ENCODE data around the gene CFAP45.

Gene CFAP45

GRCh38 chr1:159924791-159925718, 25.1 kb upstream of the CFAP45 start, which contains the start of gene TAGLN2:
Gene TAGLN2 (minus strand): TSS chr1:159925507. CDS start chr1:159920509, 4,998 bp downstream.
- peak within 1 kb of the TSS; percentile 68 to 100 (median 86) for H3K4me3 ChIP-seq
- peak within 1 kb of the TSS; percentile 89 to 100 (median 99) for H3K27ac ChIP-seq

DNA sequence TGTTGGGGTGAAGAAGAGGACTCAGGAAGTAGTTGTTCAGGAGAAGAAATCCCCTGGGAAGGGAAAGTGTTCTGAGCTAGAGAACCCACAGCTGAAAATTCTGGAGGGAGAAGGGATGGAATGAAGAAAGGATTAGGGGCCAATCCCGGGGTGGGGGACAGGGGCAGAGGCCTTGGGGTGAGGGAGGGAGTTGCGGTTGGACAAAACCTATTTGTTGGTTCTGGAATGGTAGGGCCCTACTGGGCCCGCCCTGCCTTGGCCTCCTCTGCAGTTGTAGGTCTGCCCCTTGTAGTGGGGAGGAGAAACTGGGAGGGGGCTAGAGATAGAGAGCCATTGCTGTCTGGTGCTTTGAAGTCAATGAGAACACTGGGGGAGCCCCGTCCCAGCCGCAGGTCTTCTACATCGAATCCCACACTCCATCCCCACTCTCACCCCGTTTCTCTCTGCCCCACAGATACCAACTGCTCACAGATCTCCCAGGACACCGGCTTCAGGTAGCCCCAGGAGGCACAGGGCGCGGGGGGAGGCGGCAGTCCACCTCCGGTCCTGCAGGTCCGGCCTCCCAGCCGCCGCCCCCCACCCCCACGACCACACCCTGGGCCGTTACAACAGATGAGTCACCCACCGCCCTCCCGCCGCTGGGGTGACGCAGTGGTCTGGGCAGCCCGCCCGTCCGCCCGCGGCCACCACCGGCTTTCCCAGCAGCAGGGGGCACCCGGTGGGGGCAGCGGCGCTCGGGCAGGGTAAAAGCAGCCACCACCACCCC, 24.2 kb upstream of the CFAP45 start:
- Histone ChIP-seq H3K4me3 (peak overlapping the region; percentile 68 to 100 (median 86)), H3K27ac (peak overlapping the region; percentile 89 to 100 (median 99))

DNA sequence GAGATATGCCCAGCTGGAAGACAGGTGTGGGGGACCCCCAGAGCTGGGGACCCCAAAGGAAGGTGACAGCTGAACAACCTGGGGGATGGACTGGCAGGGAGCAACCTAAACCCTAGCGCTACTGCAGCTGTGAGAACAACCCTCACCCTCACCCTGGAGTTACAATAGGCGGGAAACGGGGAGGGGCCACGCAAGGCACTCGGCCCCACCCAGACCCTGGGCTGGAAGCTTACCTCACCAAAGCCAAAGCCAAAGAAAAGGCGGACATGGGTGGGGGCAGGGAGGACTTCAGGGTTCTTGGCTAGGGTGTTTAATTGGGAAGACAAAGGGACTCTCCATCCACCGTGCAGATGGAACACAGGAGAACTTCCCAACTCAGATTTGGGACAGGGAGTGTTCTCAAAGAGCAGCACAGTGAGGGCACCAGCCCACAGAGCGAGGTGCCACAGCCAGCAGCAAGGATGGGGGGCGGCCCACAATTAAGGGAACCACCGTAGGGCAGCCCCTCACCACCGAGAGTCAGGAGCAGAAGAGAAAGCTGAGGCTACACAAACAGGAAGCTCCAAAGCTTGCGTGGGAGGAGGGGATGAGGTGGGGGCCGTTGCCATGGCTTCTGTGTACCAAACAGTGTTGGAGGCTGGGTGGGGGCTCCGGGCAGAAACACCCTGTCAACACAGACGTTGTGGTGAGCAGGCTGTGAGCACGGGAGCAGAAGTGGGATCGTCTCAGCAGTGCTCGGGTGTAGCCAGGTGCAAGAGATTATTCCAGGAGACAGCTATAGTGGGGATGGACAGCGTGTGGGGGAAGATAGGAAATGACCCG, 23.4 kb upstream of the CFAP45 start:
- peak overlapping the region; percentile 89 to 100 (median 99) for H3K27ac ChIP-seq
- H3K4me3 ChIP-seq: peak overlapping the region; percentile 68 to 100 (median 86)

GRCh38 chr1:159922511-159923202, 22.7 kb upstream of the CFAP45 start:
- H3K4me3 ChIP-seq: peak overlapping the region; percentile 68 to 100 (median 86)
- peak overlapping the region; percentile 55 to 100 (median 99) for H3K27ac ChIP-seq

GRCh38 chr1:159921700-159922504, 21.9 kb upstream of the CFAP45 start:
- peak overlapping the region; percentile 68 to 100 (median 86) for H3K4me3 ChIP-seq
- H3K27ac ChIP-seq: peak overlapping the region; percentile 16 to 100 (median 99)

DNA sequence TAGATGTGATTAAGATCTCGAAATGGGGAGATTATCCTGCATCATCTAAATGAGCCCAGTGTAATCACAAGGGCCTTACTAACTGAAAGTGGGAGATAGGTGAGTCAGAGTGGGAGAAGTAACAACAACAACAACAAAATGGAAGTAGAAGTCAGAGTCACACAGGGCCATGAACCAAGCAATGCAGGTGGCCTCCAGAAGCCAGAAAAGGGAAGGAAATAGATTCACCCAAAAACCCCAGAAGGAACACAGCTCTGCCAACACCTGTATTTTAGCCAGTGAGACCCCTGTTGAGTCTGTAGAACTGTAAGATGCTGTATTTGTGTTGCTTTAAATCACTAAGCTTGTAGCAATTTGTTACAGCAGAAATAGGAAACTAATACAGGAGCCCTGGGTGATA, 21.3 kb upstream of the CFAP45 start:
- Histone ChIP-seq H3K4me3 (peak overlapping the region in 2 of 7 experiments; percentile 71 to 99), H3K27ac (peak overlapping the region in 20 of 21 experiments; percentile 16 to 100 (median 99))

GRCh38 chr1:159920651-159921050, 20.7 kb upstream of the CFAP45 start:
- H3K27ac ChIP-seq: peak overlapping the region in 4 of 21 experiments; percentile 32 to 100 (median 99)
- H3K4me3 ChIP-seq: no peak overlapping the region

DNA sequence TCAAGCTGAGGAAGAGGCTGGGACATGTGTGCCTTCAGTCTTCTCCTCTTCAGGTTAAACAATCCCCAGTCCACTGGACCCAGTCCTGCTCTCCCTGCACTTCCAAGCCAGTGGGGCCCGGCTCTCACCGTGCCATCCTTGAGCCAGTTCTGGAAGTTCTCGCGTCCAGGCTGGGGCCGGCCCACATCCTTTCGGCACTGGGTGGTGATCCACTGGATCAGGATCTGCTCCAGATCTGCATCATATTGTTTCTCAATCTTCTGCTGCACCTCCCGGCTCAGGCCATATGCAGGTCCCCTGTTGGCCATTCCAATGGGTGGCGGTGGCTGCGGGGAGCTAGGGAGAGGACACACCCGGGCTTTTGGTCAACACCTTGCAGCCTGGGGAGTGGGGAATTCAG, 20.2 kb upstream of the CFAP45 start:
- peak overlapping the region in 3 of 21 experiments; percentile 29 to 99 (median 35) for H3K27ac ChIP-seq
- no peak overlapping the region for H3K4me3 ChIP-seq

GRCh38 chr1:159919236-159919865, 19.4 kb upstream of the CFAP45 start:
- Histone ChIP-seq H3K4me3 (no peak overlapping the region), H3K27ac (peak overlapping the region in 3 of 21 experiments; percentile 35 to 54 (median 36))

DNA sequence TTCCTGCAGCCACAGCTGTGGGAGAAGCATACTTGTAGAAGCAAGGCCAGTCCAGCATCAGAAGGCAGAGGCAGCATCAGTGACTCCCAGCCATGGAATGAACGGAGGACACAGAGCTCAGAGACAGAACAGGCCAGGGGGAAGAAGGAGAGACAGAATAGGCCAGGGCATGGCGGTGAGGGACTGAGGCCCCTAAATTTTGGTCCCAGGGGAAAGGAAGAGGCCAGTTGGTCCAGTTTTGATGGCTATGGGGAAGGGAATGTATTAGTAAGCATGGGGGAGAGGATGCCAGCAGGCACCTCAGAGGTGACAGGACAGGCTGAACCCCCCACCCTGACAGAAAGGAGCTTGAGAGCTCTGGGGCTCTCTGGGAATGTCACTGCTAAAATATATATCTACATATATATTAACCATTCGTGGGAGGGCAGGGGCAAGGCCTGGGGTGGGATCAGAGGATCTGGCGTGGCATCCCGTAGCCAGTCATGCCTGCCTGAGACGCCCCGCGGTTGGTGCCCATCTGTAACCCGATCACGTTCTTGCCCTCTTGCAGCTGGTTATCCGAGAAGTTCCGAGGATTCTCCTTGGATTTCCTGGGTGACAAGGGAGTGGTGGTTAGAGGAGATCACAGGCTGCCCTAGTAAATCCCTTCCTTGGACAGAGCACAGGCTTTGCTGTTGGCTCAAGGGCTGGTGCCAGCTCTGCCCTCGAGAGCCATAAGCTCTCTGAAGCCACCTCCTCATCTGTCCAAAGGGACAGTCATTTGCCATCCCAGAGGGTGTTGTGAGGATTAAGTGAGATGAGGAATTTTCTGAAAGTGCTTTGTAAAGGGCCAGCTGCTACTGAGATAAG, 18.6 kb upstream of the CFAP45 start:
- Histone ChIP-seq H3K27ac (peak overlapping the region in 7 of 21 experiments; percentile 3 to 47 (median 20)), H3K4me3 (no peak overlapping the region)

- H3K27ac ChIP-seq: peak overlapping the region in 9 of 21 experiments; percentile 2 to 70 (median 37)
- H3K4me3 ChIP-seq: no peak overlapping the region
Observed at GRCh38 chr1:159917533-159918351, 17.8 kb upstream of the CFAP45 start.

- peak overlapping the region in 14 of 21 experiments; percentile 2 to 70 (median 38) for H3K27ac ChIP-seq
- H3K4me3 ChIP-seq: no peak overlapping the region
Observed at GRCh38 chr1:159916242-159917051, 16.5 kb upstream of the CFAP45 start.

DNA sequence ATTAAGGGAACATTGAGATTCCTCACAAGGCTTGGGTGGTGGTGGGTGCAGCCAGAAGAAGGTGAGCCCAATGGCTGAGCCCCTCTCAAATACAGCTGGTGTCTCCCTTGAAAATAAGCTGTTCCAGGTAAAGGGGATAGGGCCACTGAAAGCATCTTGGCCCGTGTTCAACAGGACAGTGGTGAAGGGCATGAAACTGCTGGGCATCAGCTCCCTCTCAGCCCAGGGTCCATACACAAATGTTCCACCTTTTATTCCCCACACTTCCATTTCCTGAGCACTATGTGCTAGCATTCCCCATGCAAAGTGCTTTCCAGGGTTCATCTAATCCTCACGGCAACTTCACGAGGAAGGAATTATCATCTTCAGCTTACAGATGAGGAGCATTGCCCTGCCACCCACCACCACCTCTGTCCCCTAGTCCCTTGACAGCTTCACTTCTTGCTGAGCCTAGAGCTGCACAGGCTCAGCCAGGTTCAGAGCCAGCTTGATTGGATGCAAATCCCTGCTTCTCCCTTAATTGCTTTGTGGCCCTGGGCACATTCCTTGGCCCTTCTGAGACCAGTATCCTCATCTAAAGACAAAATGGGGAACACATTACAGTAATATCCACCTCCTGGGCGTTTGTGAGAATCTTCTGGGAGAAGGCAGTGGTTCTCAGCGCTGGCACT, 15.7 kb upstream of the CFAP45 start:
- Histone ChIP-seq H3K27ac (peak overlapping the region in 11 of 21 experiments; percentile 15 to 63 (median 34)), H3K4me3 (no peak overlapping the region)
